ENCODE data around the gene RBBP5. TPM values are rescaled to one million over a fixed set of nuclear protein-coding genes. Genes with fewer than 3 reads are reported as not detected.

Gene RBBP5
- total RNA-seq, 1 experiment from 2014 or later: 17.3 TPM

GRCh38 chr1:205048382-205048781, 73.4 kb downstream of the RBBP5 start:
- H2AFZ ChIP-seq (ENCODE audit: low read length): no peak overlapping the region
- H3K27ac Mint-ChIP-seq: no peak overlapping the region
- H3K27me3 ChIP-seq (ENCODE audit: insufficient read depth, low read length): no peaks in the 10 kb centered on the region; the same call in 1 of the 2 replicates

More at GRCh38 chr1:205048382-205048781, 73.4 kb downstream of the RBBP5 start:
- Mint-ChIP-seq H3K9me3 (no peaks in the 10 kb centered on the region; a peak in 1 of 5 replicates), H3K4me3 (no peak overlapping the region), H3K36me3 (ENCODE audit: insufficient read depth in 1 of 3, low read depth in 3 of 3) (no peaks in the 10 kb centered on the region), H3K27me3 (ENCODE audit: low read depth) (peaks cover 44% of the 10 kb centered on the region), H3K4me1 (peaks cover 37 to 57% of the 10 kb centered on the region in 2 experiments)
- no peak overlapping the region for H4K8ac ChIP-seq (replicated peaks; ENCODE audit: insufficient read length, low read depth, low read length)
- H2BK20ac ChIP-seq (ENCODE audit: low read depth, low read length, poor library complexity, severe bottlenecking): no peak overlapping the region
- no peaks in the 10 kb centered on the region for H3K9me3 ChIP-seq (ENCODE audit: control insufficient read depth, low read depth, low read length)
- H2BK120ac ChIP-seq (ENCODE audit: low read depth, low read length, poor library complexity, severe bottlenecking): no peak overlapping the region
- H2BK12ac ChIP-seq (ENCODE audit: insufficient read length, low read depth, low read length): no peak overlapping the region
- H2BK5ac ChIP-seq (ENCODE audit: insufficient read length, low read length): no peak overlapping the region
- no peak overlapping the region for H3K56ac ChIP-seq (ENCODE audit: insufficient read length, low read depth, low read length)
- H3K27ac ChIP-seq (ENCODE audit: insufficient read length, low read depth, low read length): no peak overlapping the region
- H3K9ac ChIP-seq (ENCODE audit: extremely low read depth, insufficient read length, low read length): no peak overlapping the region
- no CpG with 5 or more reads among the region's 9 CpGs for WGBS (ENCODE audit: extremely low coverage, insufficient read length, low lambda C conversion rate)
- TF ChIP-seq CTCF (conservative IDR thresholded peaks at IDR 0.05): no peak
- H3K4ac ChIP-seq (ENCODE audit: low read depth, low read length): no peak overlapping the region
- no peaks in the 10 kb centered on the region for H3K23me2 ChIP-seq (ENCODE audit: insufficient read length, low read depth, low read length, poor library complexity, severe bottlenecking)
- no peak overlapping the region for H3K4me2 ChIP-seq (ENCODE audit: insufficient read depth, insufficient read length, low read length)
- no peak overlapping the region for H3T11ph ChIP-seq (ENCODE audit: low read length)
- DNase-seq: no peak
- H2BK15ac ChIP-seq (ENCODE audit: low read depth, low read length): no peak overlapping the region
- H3K4me1 ChIP-seq (ENCODE audit: insufficient read depth, low read length): peaks cover 12% of the 10 kb centered on the region; the same call in 1 of the 2 replicates
- no peak overlapping the region for H3K18ac ChIP-seq (ENCODE audit: insufficient read length, low read depth, low read length)
- H2AK5ac ChIP-seq (ENCODE audit: insufficient read length, low read length): no peak overlapping the region
- H4K5ac ChIP-seq (ENCODE audit: insufficient read length, low read depth, low read length): no peak overlapping the region
- no peak overlapping the region for H3K14ac ChIP-seq (ENCODE audit: insufficient read depth, low read length)
- no peak overlapping the region for H3K23ac ChIP-seq (ENCODE audit: insufficient read length, low read depth, low read length)
- peaks cover 4% of the 10 kb centered on the region for H4K20me1 ChIP-seq (ENCODE audit: control insufficient read depth, insufficient read depth, insufficient read length)
- no peaks in the 10 kb centered on the region for H3K79me1 ChIP-seq (ENCODE audit: insufficient read depth, low read depth, low read length, poor library complexity, severe bottlenecking)
- H3K79me2 ChIP-seq (ENCODE audit: insufficient read depth, low read length): no peaks in the 10 kb centered on the region
- no peak overlapping the region for H4K91ac ChIP-seq (ENCODE audit: insufficient read length, low read depth, low read length)
